CD4-positive, alpha-beta T cell treated with Interleukin-21 for 1 hour (primary cell): Measurements from ENCODE around the gene GPR158.

Experiments used
- DNase-seq: peaks from one replicate; pipeline ENCODE4 v3.0.0-alpha.2; 2020

GPR158 gene

GRCh38 chr10:25209618-25210017 lies 34.8 kb downstream of the GPR158 start:
- no peak for DNase-seq

- no peak for DNase-seq
Observed at GRCh38 chr10:25210265-25210664, 35.5 kb downstream of the GPR158 start.

GRCh38 chr10:25220156-25220555 lies 45.4 kb downstream of the GPR158 start:
- no peak for DNase-seq

- DNase-seq = no peak
Observed at GRCh38 chr10:25222085-25222660, 47.4 kb downstream of the GPR158 start.

GRCh38 chr10:25226775-25227682 lies 52.2 kb downstream of the GPR158 start:
- DNase-seq = peak; percentile 2

GRCh38 chr10:25231751-25232150 lies 57.0 kb downstream of the GPR158 start:
- no peak for DNase-seq

- no peak for DNase-seq
Observed at GRCh38 chr10:25232204-25232603, 57.4 kb downstream of the GPR158 start.

- DNase-seq = no peak
Observed at GRCh38 chr10:25245165-25245564, 70.4 kb downstream of the GPR158 start.

- no peak for DNase-seq
Observed at GRCh38 chr10:25257646-25258045, 82.8 kb downstream of the GPR158 start.

GRCh38 chr10:25261110-25261509 lies 86.3 kb downstream of the GPR158 start:
- DNase-seq = no peak

GRCh38 chr10:25261558-25261957 lies 86.8 kb downstream of the GPR158 start:
- DNase-seq = no peak

- no peak for DNase-seq
Observed at GRCh38 chr10:25263931-25264330, 89.1 kb downstream of the GPR158 start.

- no peak for DNase-seq
Observed at GRCh38 chr10:25278180-25278579, 103.4 kb downstream of the GPR158 start.

GRCh38 chr10:25280076-25280475 lies 105.3 kb downstream of the GPR158 start:
- DNase-seq = no peak

- DNase-seq = no peak
Observed at GRCh38 chr10:25280573-25280972, 105.8 kb downstream of the GPR158 start.

GRCh38 chr10:25285809-25286208 lies 111.0 kb downstream of the GPR158 start:
- no peak for DNase-seq

GRCh38 chr10:25288181-25288580 lies 113.4 kb downstream of the GPR158 start:
- no peak for DNase-seq

GRCh38 chr10:25294032-25294926 lies 119.5 kb downstream of the GPR158 start:
- DNase-seq = no peak

- no peak for DNase-seq
Observed at GRCh38 chr10:25296324-25296723, 121.5 kb downstream of the GPR158 start.

- no peak for DNase-seq
Observed at GRCh38 chr10:25297466-25297865, 122.7 kb downstream of the GPR158 start.

- DNase-seq = no peak
Observed at GRCh38 chr10:25300073-25300472, 125.3 kb downstream of the GPR158 start.

- DNase-seq = no peak
Observed at GRCh38 chr10:25304606-25305005, 129.8 kb downstream of the GPR158 start.

- no peak for DNase-seq
Observed at GRCh38 chr10:25306386-25306785, 131.6 kb downstream of the GPR158 start.
